HG02870 (cell line): ENCODE data around the gene MGST3.
"Not testable (repeated sequence)": the region's sequence is repeated elsewhere in the genome, so short reads cannot be mapped to it uniquely, and the experiment has no call there.

Experiments
- ATAC-seq: cut with Tn5 transposase; IDR thresholded peaks from one replicate; pipeline ENCODE4 v1.9.1; 2021; ENCODE audit warnings: mild to moderate bottlenecking, moderate library complexity; ENCODE audit not compliant: unreplicated experiment

Gene MGST3

DNA sequence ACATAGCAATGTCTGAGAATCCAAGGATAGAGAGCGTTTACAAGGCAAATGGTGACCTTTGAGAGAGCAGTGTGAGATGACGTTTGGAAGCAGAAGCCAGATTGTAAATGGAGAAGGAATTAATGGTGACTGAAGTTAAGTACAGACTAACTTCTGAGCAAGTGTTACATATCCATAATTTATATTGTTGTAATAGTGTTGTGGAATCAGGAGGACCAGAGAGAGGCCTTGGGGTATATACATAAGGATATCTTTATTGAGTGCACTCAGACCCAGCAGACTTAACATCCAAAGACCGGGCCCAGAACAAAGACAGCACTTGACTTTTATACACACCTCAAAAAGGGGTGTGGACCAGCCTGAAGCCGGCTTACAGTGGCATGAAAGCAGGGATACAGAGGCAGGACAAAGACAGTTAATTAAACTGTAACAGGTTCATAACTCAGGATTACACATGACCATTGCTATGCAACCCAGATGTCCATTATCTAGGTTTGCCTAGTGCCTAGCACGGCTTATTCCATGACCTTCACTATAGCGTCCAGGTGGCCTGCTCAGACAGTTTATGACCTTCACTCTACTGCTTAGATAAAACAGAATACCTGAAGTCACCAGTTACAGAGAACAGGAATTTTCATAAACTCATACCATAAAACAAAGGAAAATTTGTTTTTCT lies 2.7 kb upstream of the MGST3 start:
- no peak for ATAC-seq

GRCh38 chr1:165629151-165629550 lies 1.9 kb upstream of the MGST3 start:
- ATAC-seq: no peak

- no peak for ATAC-seq
Observed at GRCh38 chr1:165629848-165630628, 996 bp upstream of the MGST3 start.

- ATAC-seq: peak; percentile 36
Observed at GRCh38 chr1:165631342-165632151, 513 bp downstream of the MGST3 start.

DNA sequence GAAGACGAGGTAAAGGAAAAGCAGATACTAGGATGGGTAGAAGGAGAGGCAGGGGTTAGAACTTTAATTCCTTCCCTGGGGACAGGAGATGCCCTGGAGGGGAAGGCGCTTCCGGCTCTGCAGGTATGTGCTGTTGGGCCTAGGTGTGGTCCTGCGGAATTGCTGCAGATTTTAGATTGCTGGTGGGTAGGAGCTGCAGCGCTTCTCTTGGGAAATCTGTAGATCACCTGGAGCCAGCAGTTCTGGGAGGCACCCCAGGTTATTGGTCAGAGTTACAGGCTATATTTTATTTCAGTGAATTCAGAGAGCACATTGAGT lies 1.1 kb downstream of the MGST3 start:
- ATAC-seq: no peak

DNA sequence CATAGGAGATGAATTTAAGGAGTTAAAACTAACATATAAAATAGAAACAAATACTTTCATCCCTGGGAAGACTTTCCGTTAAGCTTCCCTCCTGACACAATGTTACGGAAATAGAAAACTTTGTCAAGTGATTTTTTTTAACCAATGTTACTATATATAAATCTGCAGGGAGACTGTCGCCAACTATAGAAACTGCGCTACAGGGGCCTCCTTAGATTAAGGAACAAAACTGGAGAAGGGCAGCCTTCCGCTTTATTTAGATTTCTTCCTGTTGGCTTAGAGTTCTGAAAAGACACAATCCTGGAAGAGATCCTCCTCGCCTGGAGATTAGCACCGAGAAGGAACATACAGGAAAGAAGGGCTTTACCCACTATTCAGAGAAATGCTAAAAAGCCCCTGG lies 1.5 kb downstream of the MGST3 start:
- ATAC-seq: no peak

- ATAC-seq: no peak
Observed at GRCh38 chr1:165633614-165634013, 2.6 kb downstream of the MGST3 start.

DNA sequence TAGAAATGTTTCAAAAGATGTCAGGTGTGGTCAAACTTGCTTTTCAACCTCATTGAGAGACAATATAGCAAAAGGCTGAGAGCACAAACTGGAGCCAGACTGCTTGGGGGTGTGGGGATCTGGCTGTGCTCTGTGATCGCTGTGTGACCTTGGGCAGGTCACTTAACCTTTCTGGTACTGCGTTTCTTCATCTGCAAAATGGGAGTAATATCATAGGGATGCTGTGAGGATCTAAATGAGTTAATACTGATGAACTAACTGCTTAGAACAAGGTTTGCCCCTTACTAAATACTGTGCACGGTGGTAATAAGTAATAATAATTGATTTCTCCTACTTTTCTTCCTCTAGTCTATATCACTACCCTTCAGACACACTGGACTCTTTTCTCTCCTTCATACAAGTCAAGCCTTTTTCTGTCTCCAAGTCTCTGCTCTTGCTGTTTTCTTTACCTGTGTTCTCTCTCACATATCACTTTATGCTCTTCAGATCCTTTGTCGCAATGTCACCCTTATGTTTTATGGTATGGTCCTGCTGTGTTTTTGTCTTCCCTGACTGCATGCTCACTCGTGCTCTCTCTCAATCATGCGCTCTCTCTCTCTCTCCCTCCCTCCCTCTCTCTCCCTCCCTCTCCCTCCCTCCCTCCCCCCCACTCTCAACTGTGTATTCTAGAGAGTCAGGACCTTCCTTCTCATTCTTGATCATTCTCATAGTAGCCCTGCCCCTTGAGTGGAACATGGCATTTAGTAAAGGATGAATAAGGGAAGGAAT lies 3.3 kb downstream of the MGST3 start:
- no peak for ATAC-seq

GRCh38 chr1:165635329-165635728 lies 4.3 kb downstream of the MGST3 start:
- no peak for ATAC-seq

- ATAC-seq: no peak
Observed at GRCh38 chr1:165635823-165636222, 4.8 kb downstream of the MGST3 start.

DNA sequence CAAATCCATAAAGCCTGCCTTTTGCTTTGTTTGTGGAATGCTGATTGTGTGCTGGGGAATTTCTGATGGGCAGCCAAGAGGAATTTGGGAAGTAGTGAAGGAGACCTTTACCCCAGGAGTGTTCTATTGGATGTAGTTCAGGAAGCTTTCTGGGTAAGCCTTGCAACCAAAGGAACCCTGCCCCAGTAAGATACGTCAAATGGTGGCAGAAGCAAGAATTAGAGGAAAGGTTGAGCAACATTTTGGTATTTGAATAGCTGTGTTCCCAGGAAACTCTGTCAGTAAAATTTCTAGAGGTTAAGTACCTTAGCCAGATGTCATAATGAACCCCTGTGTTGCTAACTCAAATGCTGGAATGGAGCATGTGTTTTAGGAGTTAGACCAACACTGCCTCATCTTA lies 6.4 kb downstream of the MGST3 start:
- ATAC-seq: no peak

DNA sequence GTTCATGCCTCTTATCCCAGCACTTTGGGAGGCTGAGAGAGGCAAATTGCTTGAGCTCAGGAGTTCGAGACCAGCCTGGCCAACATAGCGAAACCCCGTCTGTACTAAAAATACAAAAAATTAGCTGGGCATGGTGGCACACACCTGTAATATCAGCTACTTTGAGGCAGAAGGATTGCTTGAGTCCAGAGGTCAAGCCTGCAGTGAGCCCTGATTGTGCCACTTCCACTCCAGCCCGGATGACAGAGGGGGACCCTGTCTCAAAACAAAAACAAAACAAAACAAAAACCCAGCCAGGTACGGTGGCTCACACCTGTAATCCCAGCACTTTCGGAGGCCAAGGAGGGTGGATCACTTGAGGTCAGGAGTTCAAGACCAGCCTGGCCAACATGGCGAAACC lies 7.2 kb downstream of the MGST3 start:
- not testable (repeated sequence) for ATAC-seq

DNA sequence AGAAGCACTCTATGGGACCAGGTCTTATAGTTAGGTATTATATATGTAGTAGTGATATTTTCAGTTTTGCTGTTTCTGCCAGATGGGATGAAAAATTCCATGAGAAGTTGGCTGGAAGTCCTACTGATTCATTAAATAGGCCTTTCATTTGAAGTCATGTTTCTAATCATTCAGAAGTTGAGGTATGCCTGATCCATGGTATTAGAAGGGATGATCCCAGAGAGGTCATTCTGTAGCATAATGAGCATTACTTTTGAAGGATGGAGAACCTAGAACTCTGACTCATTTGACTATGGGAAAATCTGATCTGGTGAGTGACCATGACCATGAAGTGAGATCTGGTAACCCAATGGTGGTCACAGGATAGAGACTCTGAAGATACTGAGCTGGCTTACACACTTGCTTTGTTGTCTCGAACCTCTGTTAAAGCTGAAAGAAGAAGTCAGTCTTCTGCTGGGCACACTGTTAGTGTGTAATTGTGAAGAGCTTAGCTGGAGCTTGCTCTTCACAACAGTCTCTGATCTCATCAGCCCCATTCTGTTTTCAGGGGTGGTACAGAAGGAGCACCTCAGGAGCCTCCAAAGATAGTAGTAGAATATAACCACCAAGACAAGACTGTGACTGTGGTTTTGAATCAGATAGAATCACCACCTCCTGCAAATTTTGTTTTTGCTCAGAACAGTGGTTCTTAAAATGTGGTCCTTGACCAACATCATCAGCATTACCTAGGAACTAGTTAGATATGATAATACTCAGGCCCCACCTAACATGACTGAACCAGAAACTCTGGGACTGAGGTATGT lies 9.0 kb downstream of the MGST3 start:
- peak; percentile 47 for ATAC-seq

DNA sequence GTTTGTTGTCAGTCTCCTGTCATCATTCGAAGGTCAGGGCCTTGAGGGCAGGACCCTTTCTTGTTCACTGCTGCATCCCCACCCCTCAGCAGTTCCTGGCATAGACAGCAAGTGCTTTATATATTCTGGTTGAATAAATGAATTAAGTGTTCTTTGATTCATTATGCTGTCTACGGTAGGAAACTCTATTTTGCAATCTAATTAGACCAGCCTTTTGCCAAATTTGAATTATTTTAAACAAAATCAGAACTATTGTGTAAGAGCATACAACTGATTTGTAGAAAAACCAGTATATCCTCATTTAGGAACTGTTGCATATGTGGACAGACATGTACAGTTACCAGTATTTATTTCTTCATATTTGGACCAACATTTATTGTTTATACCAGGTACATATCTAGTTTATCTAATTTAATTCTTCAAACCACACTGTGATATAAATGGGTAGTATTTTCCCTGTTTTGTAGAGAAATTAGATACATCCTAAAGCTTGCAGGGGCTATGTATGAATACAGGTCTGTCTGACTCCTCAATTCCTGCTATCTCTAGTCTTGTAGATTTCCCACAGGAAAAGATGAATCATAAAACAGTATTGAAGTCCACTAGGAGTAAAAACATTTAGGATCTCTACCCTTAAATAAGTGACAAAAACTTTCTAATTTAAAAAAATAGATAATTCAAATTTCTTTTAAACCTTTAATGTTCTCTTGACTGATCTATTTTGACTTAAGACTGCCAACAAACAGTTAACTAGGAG lies 10.4 kb downstream of the MGST3 start:
- no peak for ATAC-seq

DNA sequence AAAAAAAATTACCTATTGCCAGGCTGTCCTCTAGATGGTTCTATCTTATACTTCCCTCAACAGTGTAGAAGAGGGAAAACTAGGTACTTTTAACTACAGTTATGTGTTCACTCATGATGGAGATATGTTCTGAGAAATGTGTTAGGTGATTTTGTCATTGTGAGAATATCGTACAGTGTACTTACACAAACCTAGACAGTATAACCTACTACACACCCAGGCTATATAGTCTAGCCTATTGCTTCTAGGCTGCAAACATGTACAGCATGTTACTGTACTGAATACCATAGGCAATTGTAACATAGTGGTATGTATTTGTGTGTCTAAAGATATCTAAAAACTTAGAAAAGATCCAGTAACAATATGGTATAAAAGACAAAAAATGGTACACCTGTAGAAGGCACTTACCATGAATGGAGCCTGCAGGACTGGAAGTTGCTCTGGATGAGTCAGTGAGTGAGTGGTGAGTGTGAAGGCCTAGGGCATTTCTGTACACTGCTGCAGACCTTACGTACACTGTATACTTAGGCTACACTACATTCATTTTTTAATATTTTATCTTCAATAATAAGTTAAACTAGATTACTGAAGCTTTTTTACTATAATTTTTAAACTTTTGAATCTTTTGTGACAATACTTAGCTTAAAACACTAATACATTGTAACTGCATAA lies 13.2 kb downstream of the MGST3 start:
- ATAC-seq: no peak

- no peak for ATAC-seq
Observed at GRCh38 chr1:165645654-165646366, 14.8 kb downstream of the MGST3 start.

- no peak for ATAC-seq
Observed at GRCh38 chr1:165647517-165647916, 16.5 kb downstream of the MGST3 start.

DNA sequence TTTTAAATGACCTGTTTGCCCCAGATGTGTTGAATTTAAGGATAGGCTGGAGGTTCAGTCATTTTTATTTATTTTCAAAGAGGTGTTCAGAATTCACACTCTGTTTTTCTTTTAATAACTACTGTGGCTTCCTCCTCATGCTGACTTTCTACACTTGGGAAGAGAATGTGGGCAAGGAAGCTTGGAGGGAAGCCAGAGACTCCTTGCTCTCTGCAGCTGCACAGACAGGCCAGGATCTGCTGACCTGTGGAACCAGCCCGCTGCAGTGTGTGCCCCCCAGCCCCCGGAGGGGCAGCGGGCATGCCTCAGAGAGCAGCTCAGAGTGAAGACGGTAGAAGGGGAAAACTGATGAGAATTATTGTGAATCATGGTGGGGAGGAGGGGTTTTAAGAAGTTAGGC lies 16.9 kb downstream of the MGST3 start:
- ATAC-seq: no peak
